OCI-LY3 (cell line): ENCODE measurements around the gene RAF1.

Source experiments
- H2AFZ ChIP-seq: fragments of 200-600, 300-600 bp; shearing (Covaris generic); 2 replicates; pipeline ENCODE4 v1.6.0; 2014; ENCODE audit warnings: antibody characterized with exemption, low read depth, low read length
- H3K27ac ChIP-seq: fragments of 200-600, 300-600 bp; sonication (generic); 2 replicates; pipeline ENCODE4 v1.5.1; 2014; ENCODE audit warnings: mild to moderate bottlenecking, low read length, moderate library complexity, mixed read lengths
- H3K27me3 ChIP-seq: fragments of 200-600, 300-600 bp; sonication (generic); 2 replicates; pipeline ENCODE4 v1.6.1; 2014; ENCODE audit warnings: low read depth, low read length, mixed read lengths
- H3K36me3 ChIP-seq: fragments of 200-600, 300-600 bp; sonication (generic); replicated peaks from 2 replicates; pipeline ENCODE3; 2014; ENCODE audit warnings: low read depth, low read length, mixed read lengths
- H3K4me1 ChIP-seq: fragments of 300-600, 200-600 bp; sonication (generic); 2 replicates; pipeline ENCODE4 v1.6.1; 2014; ENCODE audit warnings: low read length, mixed read lengths
- H3K4me2 ChIP-seq: fragments of 200-600, 300-600 bp; sonication (generic); 2 replicates; pipeline ENCODE4 v1.6.1; 2014; ENCODE audit warnings: low read length, mixed read lengths
- H3K4me3 ChIP-seq: fragments of 300-600, 200-600 bp; sonication (generic); 2 replicates; pipeline ENCODE4 v1.5.1; 2014; ENCODE audit warnings: antibody characterized with exemption, mild to moderate bottlenecking, low read length, moderate library complexity
- H3K79me2 ChIP-seq: fragments of 300-600, 200-600 bp; shearing (Covaris generic); 2 replicates; pipeline ENCODE4 v1.6.1; 2014; ENCODE audit warnings: mild to moderate bottlenecking, low read length, mixed read lengths
- H3K9ac ChIP-seq: fragments of 300-600, 200-600 bp; shearing (Covaris generic); 2 replicates; pipeline ENCODE4 v1.6.0; 2014; ENCODE audit warnings: mild to moderate bottlenecking, low read length, moderate library complexity
- H3K9me3 ChIP-seq: fragments of 200-600, 300-600 bp; shearing (Covaris generic); 2 replicates; pipeline ENCODE4 v1.6.1; 2014; ENCODE audit warnings: low read length, mixed read lengths; ENCODE audit not compliant: insufficient read depth
- H4K20me1 ChIP-seq: fragments of 200-600, 300-600 bp; sonication (generic); 2 replicates; pipeline ENCODE4 v1.6.1; 2016; ENCODE audit warnings: low read length, mixed read lengths; ENCODE audit not compliant: insufficient read depth
- CTCF ChIP-seq: fragments of 200-600, 300-600 bp; sonication (generic); IDR thresholded peaks from 2 replicates; pipeline ENCODE4 v1.5.1; 2014; ENCODE audit warnings: antibody characterized with exemption, low read length, low read depth
- EZH2phosphoT487 ChIP-seq: fragments of 200-600 bp; shearing (Covaris generic); IDR thresholded peaks from 2 replicates; pipeline ENCODE4 v1.6.1; 2018; ENCODE audit warnings: antibody characterized with exemption, mixed run types, low read depth

Gene RAF1

GRCh38 chr3:12593473-12593872 is 70.4 kb downstream of the RAF1 start:
- Histone ChIP-seq H2AFZ (no peak overlapping the region), H4K20me1 (peaks cover 4% of the 10 kb centered on the region; the same call in 1 of the 2 replicates), H3K27ac (no peak overlapping the region), H3K9ac (no peak overlapping the region), H3K36me3 (peaks cover 53% of the 10 kb centered on the region), H3K4me1 (peaks cover 5% of the 10 kb centered on the region; the same call in 1 of the 2 replicates), H3K27me3 (no peaks in the 10 kb centered on the region), H3K9me3 (no peaks in the 10 kb centered on the region), H3K4me2 (no peak overlapping the region), H3K4me3 (no peak overlapping the region), H3K79me2 (no peaks in the 10 kb centered on the region; the same call in 1 of the 2 replicates)
- no peak for TF ChIP-seq CTCF
- no peak for TF ChIP-seq EZH2phosphoT487

DNA sequence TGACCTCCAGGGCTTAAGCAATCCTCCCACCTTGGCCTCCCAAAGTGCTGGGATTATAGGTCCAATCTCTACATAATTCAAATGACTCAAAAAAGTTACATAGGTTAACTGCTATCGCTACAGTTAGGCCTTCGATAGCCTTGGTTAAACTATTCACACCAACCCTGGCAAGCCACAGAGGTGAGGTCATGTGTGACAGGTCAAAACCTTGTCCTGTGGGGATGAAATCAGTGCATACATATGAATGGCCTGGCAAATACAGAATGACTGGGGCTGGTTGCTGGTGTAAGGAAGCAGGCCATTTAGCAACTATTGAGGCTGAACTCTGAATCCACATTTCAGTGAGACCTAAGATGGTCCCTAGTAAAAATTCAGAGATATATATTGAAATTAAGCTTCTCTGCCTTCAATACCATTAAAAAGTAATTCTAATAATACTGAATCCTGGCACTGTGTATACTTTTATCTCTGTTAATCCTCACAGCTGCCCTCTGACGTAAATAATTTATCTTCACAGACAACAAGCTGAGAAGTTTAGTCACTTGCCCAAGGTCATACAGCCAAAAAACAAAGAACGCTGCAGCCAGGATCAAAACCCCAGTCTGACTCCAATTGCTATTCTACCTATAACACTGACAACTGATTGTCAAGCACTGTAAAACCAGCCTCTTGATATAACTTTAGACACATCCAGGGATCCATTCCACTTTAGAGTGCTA is 71.8 kb downstream of the RAF1 start:
- H3K4me1 ChIP-seq, result peaks cover 5% of the 10 kb centered on the region; the same call in 1 of the 2 replicates
- H3K27me3 ChIP-seq, result no peaks in the 10 kb centered on the region
- H3K9me3 ChIP-seq, result no peaks in the 10 kb centered on the region
- peaks cover 8% of the 10 kb centered on the region; the same call in 1 of the 2 replicates for H4K20me1 ChIP-seq
- H3K9ac ChIP-seq, result no peak overlapping the region
- TF ChIP-seq CTCF, result no peak
- H2AFZ ChIP-seq, result no peak overlapping the region
- no peak overlapping the region for H3K4me3 ChIP-seq
- no peak overlapping the region for H3K4me2 ChIP-seq
- no peaks in the 10 kb centered on the region; the same call in 1 of the 2 replicates for H3K79me2 ChIP-seq
- H3K36me3 ChIP-seq, result peaks cover 58% of the 10 kb centered on the region
- no peak overlapping the region for H3K27ac ChIP-seq

DNA sequence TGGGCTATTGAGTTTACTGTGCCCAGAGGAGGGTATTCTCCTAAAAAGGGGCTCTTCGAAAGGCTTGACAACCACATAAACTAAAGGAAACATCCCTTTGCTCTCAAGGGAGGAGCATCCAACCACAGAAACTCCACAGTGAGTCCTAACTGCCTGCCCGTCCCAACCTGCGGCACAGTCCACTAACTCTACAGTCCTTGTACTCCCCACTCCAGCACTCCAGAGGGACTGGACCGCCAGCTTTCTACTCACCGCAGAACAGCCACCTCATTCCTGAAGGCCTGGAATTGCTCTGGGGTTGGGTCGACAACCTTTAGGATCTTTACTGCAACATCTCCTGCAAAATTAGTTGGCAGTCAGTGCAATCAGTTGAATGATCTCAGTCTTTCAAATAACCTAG is 72.5 kb downstream of the RAF1 start:
- peaks cover 60% of the 10 kb centered on the region for H3K36me3 ChIP-seq
- no peak overlapping the region for H3K4me3 ChIP-seq
- H2AFZ ChIP-seq, result no peak overlapping the region
- no peak overlapping the region for H3K4me2 ChIP-seq
- no peaks in the 10 kb centered on the region for H3K27me3 ChIP-seq
- H3K79me2 ChIP-seq, result no peaks in the 10 kb centered on the region; the same call in 1 of the 2 replicates
- H3K9me3 ChIP-seq, result no peaks in the 10 kb centered on the region
- no peak for TF ChIP-seq EZH2phosphoT487
- no peak for TF ChIP-seq CTCF
- no peak overlapping the region for H3K27ac ChIP-seq
- H3K4me1 ChIP-seq, result peaks cover 5% of the 10 kb centered on the region; the same call in 1 of the 2 replicates
- no peak overlapping the region for H3K9ac ChIP-seq
- H4K20me1 ChIP-seq, result peaks cover 8% of the 10 kb centered on the region; the same call in 1 of the 2 replicates

DNA sequence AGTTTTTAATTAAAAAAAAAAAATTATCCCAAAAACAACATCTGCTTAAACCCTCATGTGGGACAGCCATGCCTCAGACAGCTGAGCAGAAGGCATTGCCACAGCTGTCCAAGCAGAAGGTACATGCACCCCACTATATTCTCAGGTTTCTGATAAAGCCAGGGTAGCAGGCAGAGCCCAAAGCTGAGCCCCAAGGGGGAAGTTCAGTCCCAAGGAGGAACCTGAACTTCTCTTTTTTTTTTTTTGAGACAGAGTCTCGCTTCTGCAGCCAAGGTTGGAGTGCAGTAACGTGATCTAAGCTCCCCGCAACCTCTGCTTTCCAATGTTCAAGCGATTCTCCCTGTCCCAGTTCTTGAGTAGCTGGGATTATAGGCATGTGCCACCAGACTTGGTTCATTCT is 73.8 kb downstream of the RAF1 start:
- Histone ChIP-seq H3K36me3 (peaks cover 72% of the 10 kb centered on the region), H3K79me2 (no peaks in the 10 kb centered on the region; the same call in 1 of the 2 replicates), H3K9me3 (no peaks in the 10 kb centered on the region), H3K4me2 (no peak overlapping the region), H2AFZ (no peak overlapping the region), H3K9ac (no peak overlapping the region), H3K4me3 (no peak overlapping the region), H4K20me1 (peaks cover 8% of the 10 kb centered on the region; the same call in 1 of the 2 replicates), H3K4me1 (peaks cover 5% of the 10 kb centered on the region; the same call in 1 of the 2 replicates), H3K27me3 (no peaks in the 10 kb centered on the region), H3K27ac (no peak overlapping the region)
- TF ChIP-seq EZH2phosphoT487 (no peak), CTCF (no peak)
